ENCODE data around the gene GGA1.

The GGA1 gene

GRCh38 chr22:37676736-37677492 lies 68.3 kb downstream of the GGA1 start:
- DNase-seq, result peak; percentile 96

GRCh38 chr22:37677493-37677974 lies 68.9 kb downstream of the GGA1 start:
- DNase-seq, result no peak

- no peak for DNase-seq
Measured at GRCh38 chr22:37678372-37678771, 69.7 kb downstream of the GGA1 start.

GRCh38 chr22:37679670-37680069 lies 71.0 kb downstream of the GGA1 start:
- no peak for DNase-seq

GRCh38 chr22:37680191-37680851 lies 71.7 kb downstream of the GGA1 start:
- no peak for DNase-seq

GRCh38 chr22:37681001-37681424 lies 72.4 kb downstream of the GGA1 start:
- DNase-seq, result no peak

- DNase-seq, result peak; percentile 88
Measured at GRCh38 chr22:37681556-37682049, 73.0 kb downstream of the GGA1 start.
